HepG2 (cell line): ENCODE measurements around the gene PTPN14. TPM values are rescaled to one million over a fixed set of nuclear protein-coding genes. Genes with fewer than 3 reads are reported as not detected.

ENCODE experiments used
- ETV5 ChIP-seq: IDR thresholded peaks from 2 replicates; pipeline ENCODE4 v1.6.1; 2018; ENCODE audit warnings: missing biosample characterization, missing genetic modification reagents, inconsistent platforms, borderline replicate concordance
- HMGXB4 ChIP-seq, 2 experiments: sonication (generic) in 1 of 2; formaldehyde crosslinking in 1 of 2; IDR thresholded peaks; 2 replicates each; pipeline versions ENCODE4 v1.4.0 to v1.6.1; 2018 to 2020; ENCODE audit warnings: missing genetic modification reagents in 2 of 2, borderline replicate concordance in 1 of 2, low read depth in 1 of 2, mild to moderate bottlenecking in 1 of 2, missing biosample characterization in 1 of 2
- HOXA9 ChIP-seq: sonication (generic); formaldehyde crosslinking; IDR thresholded peaks from 2 replicates; pipeline ENCODE4 v1.8.1; 2022; ENCODE audit warnings: missing genetic modification reagents, mild to moderate bottlenecking, moderate library complexity, borderline replicate concordance
- LCORL ChIP-seq, 2 experiments: fragments of 450-650 bp in 1 of 2; sonication (generic) in 1 of 2; formaldehyde crosslinking in 1 of 2; IDR thresholded peaks; 2 replicates each; pipeline versions ENCODE4 v1.5.0 to v1.6.1; 2017 to 2020; ENCODE audit warnings: antibody characterized with exemption in 1 of 2, missing genetic modification reagents in 1 of 2
- MTF2 ChIP-seq: sonication (generic); formaldehyde crosslinking; IDR thresholded peaks from 2 replicates; pipeline ENCODE4 v1.5.0; 2020; ENCODE audit warnings: missing genetic modification reagents, borderline replicate concordance
- REPIN1 ChIP-seq: sonication (generic); formaldehyde crosslinking; IDR thresholded peaks from 2 replicates; pipeline ENCODE4 v1.8.0; 2022; ENCODE audit warnings: missing genetic modification reagents, low read depth, mild to moderate bottlenecking, borderline replicate concordance
- TMF1 ChIP-seq: sonication (generic); formaldehyde crosslinking; IDR thresholded peaks from 2 replicates; pipeline ENCODE4 v1.8.1; 2022; ENCODE audit warnings: low read depth, missing genetic modification reagents
- ZMYM2 ChIP-seq: sonication (generic); formaldehyde crosslinking; IDR thresholded peaks from 2 replicates; pipeline ENCODE4 v1.8.0; 2022; ENCODE audit warnings: mild to moderate bottlenecking, missing genetic modification reagents
- ZNF317 ChIP-seq: sonication (generic); formaldehyde crosslinking; IDR thresholded peaks from 2 replicates; pipeline ENCODE4 v1.5.0; 2020; ENCODE audit warnings: mild to moderate bottlenecking, missing genetic modification reagents
- ZNF441 ChIP-seq: sonication (generic); formaldehyde crosslinking; IDR thresholded peaks from 2 replicates; pipeline ENCODE4 v1.7.0; 2021; ENCODE audit warnings: missing genetic modification reagents, borderline replicate concordance
- ZNF451 ChIP-seq: sonication (generic); formaldehyde crosslinking; IDR thresholded peaks from 2 replicates; pipeline ENCODE4 v1.5.0; 2020; ENCODE audit warnings: mild to moderate bottlenecking, missing genetic modification reagents
- ZNF546 ChIP-seq: sonication (generic); formaldehyde crosslinking; conservative IDR thresholded peaks from 2 replicates; pipeline ENCODE4 v1.8.1; 2023; ENCODE audit warnings: mild to moderate bottlenecking, missing genetic modification reagents
- ZNF670 ChIP-seq: sonication (generic); formaldehyde crosslinking; IDR thresholded peaks from 2 replicates; pipeline ENCODE4 v1.8.0; 2022; ENCODE audit warnings: mild to moderate bottlenecking, missing genetic modification reagents, borderline replicate concordance
- polyA plus RNA-seq, 8 experiments: library from polyadenylated mRNA; depleted of rRNA in 3 of 8; stranded (reverse) in 7 of 8; unstranded in 1 of 8; fragments of >200 nt; fragmentation: Illumina TruSeq in 4 of 8; extraction: Trizol in 4 of 8; gene quantifications; 2 replicates each; pipeline versions ENCODE4 v1.2.1 to v1.2.3, GENCODE V29; 2011 to 2016; ENCODE audit warnings: low read depth in 4 of 8, missing spikeins in 1 of 8, mixed read lengths in 1 of 8; ENCODE audit not compliant: insufficient read depth in 1 of 8
- total RNA-seq, 5 experiments: library from RNA; depleted of rRNA; stranded (reverse); fragments of >200 nt; fragmentation: Illumina TruSeq; extraction: Trizol; gene quantifications; 2 replicates each; pipeline ENCODE4 v1.2.3, GENCODE V29; 2016; ENCODE audit warnings: low read depth in 1 of 5
- TF ChIP-seq, protein P1 (sequence below): sonication (generic); formaldehyde crosslinking; IDR thresholded peaks from 2 replicates; pipeline ENCODE4 v1.4.0; 2020; ENCODE audit warnings: missing genetic modification reagents, borderline replicate concordance
- TF ChIP-seq, protein P2 (sequence below): sonication (generic); formaldehyde crosslinking; IDR thresholded peaks from 2 replicates; pipeline ENCODE4 v1.4.0; 2020; ENCODE audit warnings: mild to moderate bottlenecking, missing genetic modification reagents
- TF ChIP-seq, protein P3 (sequence below): sonication (generic); formaldehyde crosslinking; IDR thresholded peaks from 2 replicates; pipeline ENCODE4 v1.8.1; 2023; ENCODE audit warnings: mild to moderate bottlenecking, moderate library complexity, missing genetic modification reagents

The PTPN14 gene
- total and polyA plus RNA-seq, 2 of the 13 experiments (the other 11 are each of a cell fraction or from before 2014, with no cell fraction given): 3.9 to 4.7 TPM

GRCh38 chr1:214550857-214551435, 456 bp downstream of the PTPN14 start (continued):
- TF ChIP-seq HMGXB4 (CRISPR knock-in tag; IDR thresholded peaks at IDR 0.05; ENCODE audit: borderline replicate concordance in 1 of 2, low read depth in 1 of 2) (peak in 1 of 2 experiments; percentile 79; a peak in 2 of 4 replicates), ZNF441 (CRISPR knock-in tag) (0 out of 2 replicates have a peak, but pooled peaks have one; percentile 22), ZNF670 (CRISPR knock-in tag) (0 out of 2 replicates have a peak, but pooled peaks have one; percentile 52), MTF2 (peak; percentile 7; the same call in 1 of the 2 replicates), LCORL (IDR thresholded peaks at IDR 0.05) (no peak), LCORL (CRISPR knock-in tag; IDR thresholded peaks at IDR 0.05) (peak; percentile 56), ZNF317 (0 out of 2 replicates have a peak, but pooled peaks have one; percentile 21), REPIN1 (CRISPR knock-in tag) (peak; percentile 88), TMF1 (peak; percentile 79; the same call in 1 of the 2 replicates), HOXA9 (CRISPR knock-in tag) (peak; percentile 90), ZNF546 (CRISPR knock-in tag) (peak; percentile 70; the same call in 1 of the 2 replicates), ETV5 (CRISPR knock-in tag) (0 out of 2 replicates have a peak, but pooled peaks have one; percentile 2), ZMYM2 (CRISPR knock-in tag) (no peak), ZNF451 (peak; percentile 9)
- TF ChIP-seq, protein P1, sequence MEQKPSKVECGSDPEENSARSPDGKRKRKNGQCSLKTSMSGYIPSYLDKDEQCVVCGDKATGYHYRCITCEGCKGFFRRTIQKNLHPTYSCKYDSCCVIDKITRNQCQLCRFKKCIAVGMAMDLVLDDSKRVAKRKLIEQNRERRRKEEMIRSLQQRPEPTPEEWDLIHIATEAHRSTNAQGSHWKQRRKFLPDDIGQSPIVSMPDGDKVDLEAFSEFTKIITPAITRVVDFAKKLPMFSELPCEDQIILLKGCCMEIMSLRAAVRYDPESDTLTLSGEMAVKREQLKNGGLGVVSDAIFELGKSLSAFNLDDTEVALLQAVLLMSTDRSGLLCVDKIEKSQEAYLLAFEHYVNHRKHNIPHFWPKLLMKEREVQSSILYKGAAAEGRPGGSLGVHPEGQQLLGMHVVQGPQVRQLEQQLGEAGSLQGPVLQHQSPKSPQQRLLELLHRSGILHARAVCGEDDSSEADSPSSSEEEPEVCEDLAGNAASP (CRISPR knock-in tag): no peak
- TF ChIP-seq, protein P2, sequence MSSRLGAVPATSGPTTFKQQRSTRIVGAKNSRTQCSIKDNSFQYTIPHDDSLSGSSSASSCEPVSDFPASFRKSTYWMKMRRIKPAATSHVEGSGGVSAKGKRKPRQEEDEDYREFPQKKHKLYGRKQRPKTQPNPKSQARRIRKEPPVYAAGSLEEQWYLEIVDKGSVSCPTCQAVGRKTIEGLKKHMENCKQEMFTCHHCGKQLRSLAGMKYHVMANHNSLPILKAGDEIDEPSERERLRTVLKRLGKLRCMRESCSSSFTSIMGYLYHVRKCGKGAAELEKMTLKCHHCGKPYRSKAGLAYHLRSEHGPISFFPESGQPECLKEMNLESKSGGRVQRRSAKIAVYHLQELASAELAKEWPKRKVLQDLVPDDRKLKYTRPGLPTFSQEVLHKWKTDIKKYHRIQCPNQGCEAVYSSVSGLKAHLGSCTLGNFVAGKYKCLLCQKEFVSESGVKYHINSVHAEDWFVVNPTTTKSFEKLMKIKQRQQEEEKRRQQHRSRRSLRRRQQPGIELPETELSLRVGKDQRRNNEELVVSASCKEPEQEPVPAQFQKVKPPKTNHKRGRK: peak; percentile 45; the same call in 1 of the 2 replicates
- TF ChIP-seq, protein P3, sequence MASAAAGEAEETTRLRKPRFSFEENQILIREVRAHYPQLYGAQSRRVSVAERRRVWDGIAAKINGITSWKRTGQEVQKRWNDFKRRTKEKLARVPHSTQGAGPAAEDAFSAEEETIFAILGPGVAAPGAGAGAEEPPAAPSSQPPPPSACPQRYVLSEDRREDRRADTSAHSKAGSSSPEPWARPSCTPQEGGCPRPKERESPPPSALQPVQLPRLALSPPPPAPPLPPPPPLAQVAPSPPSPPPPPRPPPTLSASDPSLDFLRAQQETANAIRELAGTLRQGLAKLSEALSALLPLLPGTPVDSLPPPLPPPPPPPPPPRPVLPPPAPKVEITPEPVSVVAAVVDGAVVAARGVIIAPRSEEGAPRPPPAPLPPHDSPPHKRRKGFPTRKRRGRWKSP (CRISPR knock-in tag): peak; percentile 92
- TF ChIP-seq, all 625 proteins: peak for 96
